HG03066 (cell line): ENCODE data around the gene ABCA4.
"Not testable (repeated sequence)": the region's sequence is repeated elsewhere in the genome, so short reads cannot be mapped to it uniquely, and the experiment has no call there.

Experiments
- ATAC-seq: cut with Tn5 transposase; IDR thresholded peaks from one replicate; pipeline ENCODE4 v1.9.1; 2021; ENCODE audit warnings: low read depth; ENCODE audit not compliant: unreplicated experiment

Gene ABCA4

DNA sequence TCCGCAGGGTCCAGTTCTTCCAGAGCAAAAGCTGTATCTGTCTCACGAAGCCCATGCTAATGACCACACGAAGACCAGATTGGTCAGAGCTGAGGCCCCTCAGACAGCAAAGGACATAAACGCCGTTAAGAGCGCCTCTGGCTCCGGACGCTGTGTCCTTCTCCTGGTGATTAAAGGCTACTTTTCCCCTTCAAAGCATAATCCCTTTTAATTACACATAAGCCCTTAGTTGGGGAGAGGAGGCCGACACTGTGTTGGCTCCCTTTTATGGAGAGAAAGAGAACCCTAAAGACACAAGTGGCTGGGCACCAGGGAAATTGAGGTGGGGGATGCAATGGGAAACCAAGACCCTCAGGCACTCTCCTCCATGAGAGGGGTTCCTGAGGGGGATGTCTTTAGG, at the start of gene ABCA4:
ABCA4 (minus strand) TSS at position 158 of the 400 bp plus-strand sequence; CDS start at position 55, 103 bp downstream.
- ATAC-seq = no peak

DNA sequence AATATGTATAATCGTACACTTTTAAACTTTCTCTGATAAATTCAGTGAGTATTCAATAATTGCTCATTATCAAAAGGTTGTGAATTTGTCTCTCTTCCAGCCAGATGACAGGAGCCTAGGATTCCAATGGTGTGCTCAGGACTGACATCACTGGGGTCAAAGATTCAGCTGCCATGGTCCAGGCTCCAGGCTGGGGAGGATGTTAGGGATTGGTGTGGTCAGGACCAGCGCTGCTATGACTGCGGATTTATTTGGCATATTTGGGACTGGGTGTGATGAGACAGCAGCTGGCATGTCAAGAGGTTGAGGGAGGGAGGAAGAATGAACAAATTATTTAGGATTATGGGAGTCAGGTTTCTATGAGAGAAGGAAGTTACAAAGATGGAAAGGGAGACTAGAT, 48.2 kb upstream of the ABCA4 start:
- no peak for ATAC-seq

DNA sequence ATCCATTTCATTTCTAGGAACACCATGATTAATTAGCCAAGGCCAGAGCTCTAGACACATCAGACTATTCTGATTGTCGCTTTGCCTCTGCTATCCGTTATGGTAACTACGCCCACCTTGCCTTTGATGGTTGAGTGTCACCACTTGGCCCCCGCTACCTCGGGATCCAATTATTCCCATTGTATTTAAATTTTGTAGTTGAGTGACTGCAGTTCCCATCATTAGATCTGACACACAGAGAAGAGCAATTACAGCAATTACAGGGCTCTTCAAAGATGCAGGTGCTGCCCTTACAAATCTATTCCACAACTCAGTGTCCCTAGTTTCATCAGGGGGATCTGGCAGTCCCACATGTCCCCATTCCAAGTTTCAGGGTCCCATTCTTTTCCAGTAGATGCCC, 44.9 kb upstream of the ABCA4 start:
- no peak for ATAC-seq

DNA sequence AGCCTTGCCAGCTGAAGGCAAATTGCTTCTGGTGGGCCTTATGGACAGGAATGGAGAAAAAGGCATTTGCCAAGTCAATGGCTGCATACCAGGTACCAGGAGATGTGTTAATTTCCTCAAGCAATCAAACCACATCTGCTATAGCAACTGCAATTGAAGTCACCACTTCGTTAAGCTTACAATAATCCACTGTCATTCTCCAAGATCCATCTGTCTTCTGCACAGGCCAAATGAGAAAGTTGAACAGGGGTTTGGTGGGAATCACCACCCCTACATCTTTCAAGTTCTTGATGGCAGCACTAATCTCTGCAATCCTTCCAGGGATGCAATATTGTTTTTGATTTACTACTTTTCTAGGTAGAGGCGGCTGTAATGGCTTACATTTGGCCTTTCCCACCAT, 43.9 kb upstream of the ABCA4 start:
- not testable (repeated sequence) for ATAC-seq

DNA sequence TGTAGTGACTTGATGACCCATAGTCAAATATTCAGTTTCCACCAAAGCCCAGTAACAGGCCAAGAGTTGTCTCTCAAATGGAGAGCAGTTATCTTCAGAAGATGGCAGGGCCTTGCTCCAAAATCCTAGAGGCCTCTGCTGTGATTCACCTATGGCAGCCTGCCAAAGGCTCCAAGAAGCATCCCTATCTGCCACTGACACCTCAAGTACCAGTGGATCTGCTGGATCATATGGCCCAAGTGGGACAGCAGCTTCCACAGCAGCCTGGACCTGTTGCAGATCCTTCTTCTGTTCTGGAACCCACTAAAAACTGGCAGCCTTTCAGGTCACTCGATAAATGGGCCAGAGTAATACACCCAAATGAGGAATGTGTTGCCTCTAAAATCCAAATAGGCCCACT, 43.2 kb upstream of the ABCA4 start:
- not testable (repeated sequence) for ATAC-seq

DNA sequence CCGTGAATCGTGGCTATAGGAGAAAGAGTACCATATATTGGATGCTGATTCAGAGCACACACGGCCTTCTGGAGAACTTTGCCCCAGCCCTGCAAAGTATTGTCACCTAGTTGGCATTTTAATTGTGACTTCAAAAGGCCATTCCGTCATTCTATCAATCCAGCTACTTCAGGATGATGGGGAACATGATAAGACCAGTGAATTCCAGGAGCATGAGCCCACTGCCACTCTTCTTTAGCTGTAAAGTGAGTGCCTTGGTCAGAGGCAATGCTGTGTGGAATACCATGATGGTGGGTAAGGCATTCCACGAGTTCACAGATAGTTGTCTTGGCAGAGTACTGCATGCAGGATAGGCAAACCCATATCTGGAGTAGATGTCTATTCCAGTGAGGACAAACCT, 42.3 kb upstream of the ABCA4 start:
- not testable (repeated sequence) for ATAC-seq

DNA sequence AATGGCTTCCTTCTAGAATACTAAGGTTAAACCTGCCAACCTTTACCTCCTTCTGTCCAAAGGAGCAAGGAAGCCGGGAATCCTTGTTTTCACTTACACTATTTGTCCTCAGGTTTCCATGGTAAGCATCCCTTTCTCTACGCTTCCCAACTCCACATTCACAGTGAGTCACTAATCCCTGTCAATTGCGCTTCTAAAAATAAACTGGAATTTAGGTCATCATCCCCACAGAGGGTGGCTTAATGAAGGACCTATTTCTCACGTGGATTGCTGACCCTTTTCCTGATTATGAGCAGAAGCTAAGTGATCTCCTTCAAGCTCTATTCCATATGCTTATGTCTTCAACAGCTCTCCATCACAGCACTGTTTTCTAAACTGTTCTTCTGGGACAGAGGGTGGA, 39.9 kb upstream of the ABCA4 start:
- ATAC-seq = no peak

DNA sequence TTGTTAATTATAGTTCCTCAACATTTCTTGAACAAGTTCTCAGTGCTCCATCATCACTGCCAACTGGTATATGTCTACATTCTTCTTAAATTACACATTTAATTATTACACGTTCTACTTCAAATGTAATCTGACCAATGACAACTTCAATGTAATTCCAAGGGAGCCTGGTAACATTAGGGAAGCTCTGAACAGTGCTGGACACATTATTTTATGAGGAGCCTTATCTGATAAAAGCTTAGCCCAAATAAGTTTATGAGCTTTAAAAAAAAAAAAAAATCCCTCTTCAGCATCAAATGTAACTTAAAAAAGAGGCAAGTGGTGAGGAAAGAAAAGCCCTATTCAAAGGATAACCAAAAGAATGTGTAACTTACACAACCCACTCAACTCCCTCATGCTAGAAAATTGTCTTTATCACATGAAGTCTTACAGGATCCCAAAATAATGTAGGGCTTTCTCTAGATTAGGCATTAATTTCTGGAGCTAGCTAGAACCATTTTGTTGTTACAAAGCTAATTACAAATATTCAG, 35.2 kb upstream of the ABCA4 start:
- no peak for ATAC-seq

DNA sequence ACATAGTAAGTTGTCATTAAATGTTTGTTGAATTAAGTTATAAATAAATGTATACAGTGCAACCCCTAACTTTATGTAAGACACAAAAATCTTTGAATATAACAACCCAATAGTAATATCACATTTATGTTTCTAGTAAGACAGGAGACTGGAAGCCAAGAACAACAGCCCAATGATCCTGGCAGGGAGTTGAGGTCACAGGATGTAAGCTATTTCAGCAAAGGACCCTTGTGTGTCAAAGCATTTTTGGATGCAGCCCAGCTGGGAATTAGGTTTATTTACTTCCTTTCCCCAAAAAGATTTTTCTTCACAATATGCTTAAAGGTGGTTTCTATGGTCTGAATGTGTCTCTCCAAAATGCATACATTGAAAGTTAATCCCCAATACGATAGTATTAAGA, 34.0 kb upstream of the ABCA4 start:
- ATAC-seq = no peak

DNA sequence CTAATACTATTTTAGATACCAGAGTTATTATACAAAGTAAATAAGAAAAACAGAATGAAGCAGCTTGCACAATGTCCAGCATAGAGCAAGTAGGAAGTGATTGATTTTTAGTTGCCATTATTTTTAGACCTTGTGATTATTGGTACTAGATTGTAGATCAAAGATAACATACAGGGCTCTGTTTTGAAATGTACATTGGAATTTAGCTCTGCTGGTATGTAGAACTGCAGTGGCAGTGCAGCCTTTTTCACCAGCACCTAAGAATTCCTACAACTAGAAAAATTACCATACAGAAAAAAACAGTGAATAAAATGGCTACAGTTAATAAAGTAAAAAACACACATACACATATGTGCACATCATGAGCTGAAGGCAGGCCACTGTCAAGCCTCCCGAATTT, 32.2 kb upstream of the ABCA4 start:
- ATAC-seq = no peak

DNA sequence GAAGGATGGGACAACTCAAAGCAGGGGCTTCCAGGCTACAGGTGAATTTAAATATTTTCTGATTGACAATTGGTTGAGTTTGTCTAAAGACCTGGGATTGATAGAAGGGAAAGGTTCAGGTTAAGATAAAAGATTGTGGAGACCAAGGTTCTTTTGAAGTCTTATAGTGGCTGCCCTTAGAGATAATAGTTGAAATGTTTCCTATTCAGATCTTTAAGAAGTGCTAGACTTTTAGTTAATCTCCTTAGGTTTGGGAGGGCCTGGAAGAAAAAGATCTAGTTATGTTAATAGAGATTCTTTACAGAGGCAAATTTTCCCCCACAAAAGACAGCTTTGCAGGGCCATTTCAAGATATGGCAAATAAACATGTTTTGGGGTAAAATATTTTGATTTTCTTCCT, 28.2 kb upstream of the ABCA4 start:
- ATAC-seq = not testable (repeated sequence)

DNA sequence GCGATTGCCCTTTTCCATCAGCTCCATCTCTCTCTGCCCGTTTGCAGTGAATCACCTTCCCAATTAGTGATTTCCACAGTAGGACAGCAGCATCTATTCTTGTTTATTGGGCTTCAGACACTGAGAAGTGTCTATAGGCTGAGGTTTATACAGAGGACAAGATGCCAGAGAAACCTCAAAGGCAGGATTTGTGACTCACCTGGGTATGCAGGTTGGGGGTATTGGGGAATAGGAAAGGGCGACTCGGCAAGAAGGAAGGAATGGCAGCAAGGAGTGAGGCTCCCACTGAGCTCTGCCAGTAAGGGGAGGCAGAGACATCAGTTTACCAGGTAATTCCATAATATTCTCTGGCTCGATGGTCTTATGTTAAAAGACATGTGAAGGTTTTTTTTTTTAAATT, 25.3 kb upstream of the ABCA4 start:
- no peak for ATAC-seq

DNA sequence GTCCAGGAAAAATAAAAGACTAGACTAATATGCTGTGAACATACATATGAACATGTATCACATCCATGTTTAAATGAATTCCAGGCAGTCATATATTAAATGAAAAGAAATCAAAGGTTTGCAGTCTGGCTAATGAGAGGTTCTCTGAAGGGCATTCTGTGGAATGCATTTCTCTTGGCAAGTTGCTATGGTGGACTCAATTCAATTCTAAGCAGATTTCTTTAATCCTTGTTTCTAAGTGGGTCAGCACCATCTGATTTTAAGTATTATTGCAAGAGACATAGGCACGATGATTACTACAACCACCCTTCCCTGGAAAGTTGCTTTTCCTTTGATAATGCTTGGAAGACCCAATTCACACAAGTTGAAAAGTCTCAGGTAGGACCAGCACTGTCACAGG, 23.9 kb upstream of the ABCA4 start:
- no peak for ATAC-seq

DNA sequence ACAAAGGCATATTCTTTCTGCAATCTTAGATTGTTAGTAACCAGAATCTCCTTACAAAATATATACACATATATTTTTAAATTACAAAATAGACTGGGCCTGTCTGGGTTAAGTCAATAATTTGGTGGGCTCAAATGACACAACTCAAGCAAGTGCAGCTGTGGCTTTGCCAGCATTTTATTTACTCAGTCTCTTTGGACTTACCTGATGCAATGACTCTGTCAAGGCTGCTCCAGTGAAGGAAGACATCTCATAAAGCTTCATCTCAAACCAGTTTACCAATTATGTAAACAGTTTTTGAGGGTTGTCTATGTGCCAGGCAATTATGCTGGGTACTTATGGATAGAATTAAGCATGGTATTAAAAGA, 22.8 kb upstream of the ABCA4 start:
- ATAC-seq = no peak

DNA sequence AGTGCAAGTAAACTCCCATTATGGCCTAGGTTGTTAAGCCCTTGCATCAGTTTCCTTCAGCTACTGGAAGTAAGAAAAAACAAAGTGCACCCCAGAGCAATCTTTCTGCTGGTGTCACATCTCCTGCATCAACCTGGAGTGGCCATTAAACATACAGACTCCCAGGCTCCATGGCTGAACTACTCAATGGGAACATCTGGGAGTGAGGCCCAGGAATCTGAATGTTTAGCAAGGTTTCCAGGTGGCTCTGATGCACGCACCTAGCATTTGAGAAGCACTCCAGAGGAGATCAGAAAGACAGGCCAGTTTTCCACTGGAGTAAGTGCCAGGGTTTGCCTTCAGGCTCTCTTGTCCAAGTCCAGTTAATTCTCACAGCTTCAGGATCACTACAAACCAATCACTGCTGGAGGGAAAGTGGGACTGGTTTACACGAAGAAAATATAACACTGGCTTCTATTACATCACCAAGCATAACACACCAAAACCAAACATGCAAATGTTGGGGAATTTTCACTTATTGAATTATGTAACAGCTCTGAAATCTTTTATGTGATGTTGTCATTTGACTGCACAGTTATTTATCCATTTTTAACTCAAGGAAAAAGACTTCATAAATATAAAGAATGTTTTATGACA, 22.3 kb upstream of the ABCA4 start:
- ATAC-seq = no peak

DNA sequence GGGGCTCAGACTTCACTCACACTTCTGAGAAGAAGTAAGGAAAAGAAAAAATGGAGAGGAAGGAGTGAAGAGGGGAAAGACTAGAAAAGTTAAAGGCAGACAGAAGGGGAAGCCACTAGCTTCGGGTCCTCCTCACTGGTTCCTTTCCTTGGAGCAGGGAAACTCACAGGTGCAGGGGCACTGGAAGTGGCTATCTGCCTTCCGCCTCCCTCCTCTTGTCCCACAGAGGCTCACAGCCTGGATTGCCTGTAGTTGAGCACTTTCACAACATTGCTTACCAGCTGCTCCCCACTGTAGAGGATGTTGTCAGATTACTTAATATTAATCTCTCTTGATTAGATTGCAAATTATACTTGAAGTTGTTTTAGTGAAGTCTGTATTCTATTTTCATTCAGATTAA, 21.6 kb upstream of the ABCA4 start:
- ATAC-seq = no peak

DNA sequence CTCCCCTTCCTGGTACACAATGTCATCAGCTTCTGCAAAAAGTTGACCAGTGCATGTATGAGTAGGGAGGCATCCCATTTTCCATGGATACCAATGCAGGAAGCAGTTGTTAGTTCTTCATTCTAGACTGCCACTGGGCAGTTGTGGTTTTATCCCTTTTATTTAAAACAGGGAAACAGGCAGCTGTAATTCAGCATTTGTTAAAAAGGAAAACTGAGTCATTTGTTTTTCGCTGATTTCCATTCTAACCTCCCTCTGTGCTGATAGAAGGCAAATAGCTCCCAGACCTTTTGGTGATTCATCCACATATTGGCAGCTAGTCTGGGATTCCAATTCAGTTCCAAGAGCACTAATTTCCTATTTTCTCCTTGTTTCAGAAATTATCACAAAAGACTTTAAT, 21.1 kb upstream of the ABCA4 start:
- no peak for ATAC-seq

DNA sequence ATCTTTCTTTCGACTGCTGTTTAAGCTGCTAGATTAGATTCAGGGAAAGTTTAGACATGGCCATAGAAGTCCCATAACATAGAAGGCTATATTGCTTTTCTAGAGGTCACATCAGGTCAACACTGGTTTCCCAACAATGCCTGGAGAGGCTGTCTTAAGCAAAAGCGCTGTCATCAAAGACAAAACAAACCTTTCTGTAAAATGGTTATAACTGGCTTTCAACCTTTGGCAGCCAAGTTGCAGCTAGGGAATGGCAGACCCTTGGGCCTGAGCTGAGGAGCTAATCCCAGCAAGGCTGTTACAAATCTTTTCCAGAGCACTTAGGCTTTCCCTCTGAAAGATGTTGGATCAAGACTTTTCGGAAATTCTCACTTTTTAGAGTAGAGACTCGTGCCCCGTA, 11.2 kb upstream of the ABCA4 start:
- no peak for ATAC-seq

DNA sequence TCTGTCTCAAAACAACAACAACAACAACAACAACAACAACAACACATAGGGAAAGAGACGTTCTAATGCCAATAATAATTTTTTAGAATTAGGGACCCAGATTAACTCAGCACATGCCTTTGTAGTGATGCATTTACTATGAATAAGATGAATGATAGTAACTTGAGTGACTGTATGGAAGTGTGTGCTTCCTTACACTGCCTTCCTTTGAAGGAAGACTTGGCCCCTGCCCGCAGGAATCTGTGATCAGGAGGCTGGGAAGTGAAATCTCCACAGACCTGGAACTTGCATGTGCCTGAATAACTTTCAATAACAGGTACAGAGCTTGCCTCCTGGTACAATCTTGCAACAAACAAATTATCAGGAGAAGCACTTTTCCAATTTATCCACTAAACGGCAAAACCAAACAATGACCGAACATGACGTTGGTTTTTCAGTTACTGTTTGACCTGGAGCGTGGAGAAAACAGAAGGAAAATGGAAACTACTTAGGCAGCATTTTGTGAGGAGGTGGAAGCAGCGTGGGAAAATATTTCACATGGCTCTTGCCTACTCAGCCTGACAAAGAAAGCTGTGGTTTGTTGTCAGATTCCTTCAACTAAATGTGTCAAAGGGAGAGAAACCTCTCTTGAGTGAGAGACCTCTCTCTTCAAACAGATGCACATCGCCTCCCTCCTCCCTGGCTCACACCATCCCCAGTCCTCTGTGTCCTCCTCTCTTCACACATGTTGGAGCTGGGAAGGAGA, 10.1 kb upstream of the ABCA4 start:
- ATAC-seq = no peak

DNA sequence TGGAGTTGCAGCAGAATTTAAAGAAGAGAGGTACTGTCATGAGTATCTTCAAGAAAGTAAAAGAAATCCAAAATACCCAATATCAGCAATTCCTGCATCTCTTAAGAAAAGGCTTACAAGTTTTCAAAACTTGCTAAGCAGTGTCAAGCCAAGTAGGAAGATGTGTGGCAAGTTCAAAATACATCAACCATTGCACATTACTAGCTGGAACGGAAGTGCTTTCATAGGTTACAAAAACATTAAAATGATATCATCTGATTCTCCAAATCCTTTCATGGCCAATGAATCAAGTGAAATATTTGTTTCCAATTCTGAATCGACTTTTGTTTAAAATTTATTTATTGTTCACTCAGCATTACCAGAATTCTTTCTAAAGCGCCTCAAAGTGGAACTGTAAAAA, 5.7 kb upstream of the ABCA4 start:
- ATAC-seq = no peak

DNA sequence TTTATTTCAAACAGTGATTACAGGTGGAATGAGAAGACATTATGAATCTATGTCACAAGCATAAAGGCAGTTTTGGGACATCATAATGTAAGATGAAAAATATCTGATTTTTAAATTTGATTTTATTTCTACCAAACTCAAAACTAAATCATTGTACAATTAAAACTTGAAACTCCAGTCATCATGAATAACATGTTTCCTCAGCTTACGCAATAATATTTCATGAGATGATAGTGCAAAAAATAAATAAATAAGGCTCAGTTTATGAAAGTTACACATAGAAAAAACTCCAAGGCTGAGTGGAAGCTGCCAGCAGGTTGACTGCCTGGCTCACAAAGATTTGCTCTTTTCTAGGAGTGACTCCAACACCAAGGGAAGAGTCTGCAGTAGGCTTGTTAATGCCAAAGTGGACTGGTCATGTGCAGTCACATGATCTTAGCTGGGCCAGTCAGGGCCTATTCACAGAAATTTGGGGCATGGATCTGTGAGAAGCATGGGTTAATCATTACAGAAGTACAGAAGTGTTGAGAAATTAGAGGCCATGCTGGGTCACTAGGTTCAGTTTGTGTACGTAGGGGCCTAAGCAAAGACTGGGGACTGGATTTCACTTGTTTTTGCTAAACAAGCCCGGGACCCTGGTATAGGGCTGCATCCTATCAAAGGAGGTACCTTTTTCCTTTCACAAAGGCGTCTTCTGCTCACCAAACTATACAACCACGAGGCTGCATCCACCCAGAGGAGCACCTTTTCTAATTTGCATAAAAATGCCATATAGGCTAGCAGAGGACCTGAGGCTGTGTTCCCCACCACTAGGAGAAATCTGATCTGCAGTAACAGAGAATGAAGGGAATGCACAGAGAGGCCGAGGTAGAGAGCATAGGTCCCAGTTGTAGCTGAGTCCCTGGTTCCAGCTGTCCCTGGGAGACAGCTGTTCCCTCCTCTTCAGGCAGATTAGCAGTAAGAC, 4.9 kb upstream of the ABCA4 start:
- no peak for ATAC-seq
